ENCODE data around the gene GNAT3. TPM values are rescaled to one million over a fixed set of nuclear protein-coding genes. Genes with fewer than 3 reads are reported as not detected.

The GNAT3 gene
- total RNA-seq, result not detected

GRCh38 chr7:80511964-80512363, at the start of gene GNAT3:
TSS of gene GNAT3 (minus strand) at chr7:80512064. CDS start at chr7:80511926, 138 bp downstream.
- DNase-seq, result no peak

DNA sequence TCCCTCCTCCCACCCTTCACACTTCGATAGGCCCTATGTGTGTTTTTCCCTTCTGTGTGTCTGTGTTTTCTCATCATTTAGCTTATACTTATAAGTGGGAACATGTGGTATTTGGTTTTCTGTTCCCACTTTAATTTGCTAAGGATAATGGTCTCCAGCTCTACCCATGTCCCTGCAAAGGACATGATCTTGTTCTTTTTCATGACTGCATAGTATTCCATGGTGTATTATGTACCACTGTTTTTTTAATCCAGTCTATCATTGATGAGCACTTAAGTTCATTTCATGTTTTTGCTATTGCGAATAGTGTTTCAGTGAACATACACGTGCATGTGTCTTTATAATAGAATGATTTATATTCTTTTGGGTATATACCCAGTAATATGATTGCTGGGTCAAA, 46.3 kb upstream of the GNAT3 start:
- DNase-seq, result no peak

GRCh38 chr7:80552031-80552694, 40.3 kb upstream of the GNAT3 start:
- DNase-seq, result no peak

DNA sequence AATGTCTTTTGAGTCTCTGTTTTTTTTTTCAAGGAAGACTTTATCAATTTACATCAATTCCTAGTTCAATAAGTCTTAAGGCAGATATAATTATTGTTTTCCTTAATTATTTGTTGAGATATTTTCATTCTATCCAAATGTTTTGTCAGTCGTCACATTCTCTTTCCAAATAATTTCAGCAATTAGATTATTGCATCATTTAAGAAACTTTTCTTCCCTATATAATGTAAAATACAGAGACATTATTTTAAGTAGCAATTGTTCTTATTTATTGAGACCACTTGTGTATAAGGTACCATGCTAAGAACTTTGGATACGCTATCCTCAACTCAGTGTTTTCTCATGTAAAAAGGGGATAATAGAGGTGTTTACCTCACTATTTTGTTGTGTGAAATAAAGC, 38.1 kb upstream of the GNAT3 start:
- DNase-seq, result no peak

DNA sequence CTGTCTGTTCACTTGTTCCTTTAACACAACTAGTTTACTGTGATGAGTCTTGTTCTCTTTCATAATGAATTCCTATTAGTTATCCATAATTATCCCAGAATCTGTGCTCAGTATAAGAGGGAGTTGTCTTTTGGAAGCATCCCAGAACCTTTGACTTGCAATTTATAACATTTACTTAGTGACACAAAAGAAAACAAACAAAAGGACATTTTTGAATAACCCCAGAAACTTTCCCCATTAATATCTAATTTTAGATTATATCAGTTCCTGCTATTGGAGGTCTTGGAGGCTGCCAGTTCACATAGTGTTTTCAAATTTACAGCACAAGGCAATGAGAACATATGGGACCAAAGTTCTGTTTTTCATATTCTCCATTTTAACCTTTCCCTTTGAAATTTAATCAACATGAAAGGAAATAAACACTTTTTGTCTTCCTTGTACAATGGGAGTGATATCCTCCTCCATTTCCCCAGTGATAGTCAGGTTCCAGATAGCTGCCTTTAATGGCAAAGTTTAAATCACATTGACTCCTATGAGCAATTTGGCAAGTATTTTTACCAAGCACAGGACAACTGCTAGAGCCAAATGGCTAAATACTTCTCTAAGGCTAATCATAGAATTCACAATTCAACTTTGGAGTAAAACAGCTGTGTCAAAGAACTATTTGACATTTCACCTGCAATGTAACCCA, 37.1 kb upstream of the GNAT3 start:
- no peak for DNase-seq

DNA sequence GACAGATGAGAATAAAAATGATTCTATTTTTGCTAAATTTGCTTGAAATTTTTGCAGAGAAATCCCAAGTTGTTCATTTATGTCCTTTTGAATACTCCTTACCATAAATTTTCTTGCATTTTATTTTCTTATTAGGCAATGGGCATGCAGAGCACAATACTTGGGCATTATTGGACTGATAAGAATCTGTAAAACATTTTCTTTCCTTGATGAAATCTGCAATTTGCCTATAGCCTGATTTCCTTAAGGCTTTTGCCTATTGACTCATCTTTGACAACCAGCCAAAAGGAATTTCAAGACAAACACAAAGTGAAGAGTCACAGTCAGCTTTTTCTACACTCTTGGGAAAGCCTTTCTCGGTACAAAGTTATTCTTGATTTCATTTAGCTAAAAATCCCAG, 30.5 kb upstream of the GNAT3 start:
- no peak for DNase-seq

- DNase-seq, result no peak
These were observed 29.0 kb upstream of the GNAT3 start for GRCh38 chr7:80540836-80541235.

GRCh38 chr7:80537091-80537490, 25.2 kb upstream of the GNAT3 start:
- no peak for DNase-seq

GRCh38 chr7:80536426-80536825, 24.6 kb upstream of the GNAT3 start:
- no peak for DNase-seq

GRCh38 chr7:80533287-80533686, 21.4 kb upstream of the GNAT3 start:
- no peak for DNase-seq

DNA sequence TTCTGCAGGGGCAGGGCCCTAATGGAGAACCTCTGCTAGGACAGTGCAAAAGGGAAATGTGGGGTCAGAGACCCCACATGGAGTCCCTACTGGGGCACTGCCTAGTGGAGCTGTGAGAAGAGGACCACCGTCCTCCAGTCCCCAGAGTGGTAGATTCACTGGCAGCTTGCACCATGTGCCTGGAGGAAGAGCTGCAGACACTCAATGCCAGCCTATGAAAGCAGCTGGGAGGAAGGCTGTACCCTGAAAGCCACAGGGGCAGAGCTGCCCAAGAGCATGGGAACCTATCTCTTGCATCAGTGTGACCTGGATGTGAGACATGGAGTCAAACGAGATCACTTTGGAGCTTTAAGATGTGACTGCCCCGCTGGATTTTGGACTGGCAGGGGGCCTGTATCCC, 20.3 kb upstream of the GNAT3 start:
- DNase-seq, result no peak

- no peak for DNase-seq
These were observed 18.3 kb upstream of the GNAT3 start for GRCh38 chr7:80530136-80530535.

DNA sequence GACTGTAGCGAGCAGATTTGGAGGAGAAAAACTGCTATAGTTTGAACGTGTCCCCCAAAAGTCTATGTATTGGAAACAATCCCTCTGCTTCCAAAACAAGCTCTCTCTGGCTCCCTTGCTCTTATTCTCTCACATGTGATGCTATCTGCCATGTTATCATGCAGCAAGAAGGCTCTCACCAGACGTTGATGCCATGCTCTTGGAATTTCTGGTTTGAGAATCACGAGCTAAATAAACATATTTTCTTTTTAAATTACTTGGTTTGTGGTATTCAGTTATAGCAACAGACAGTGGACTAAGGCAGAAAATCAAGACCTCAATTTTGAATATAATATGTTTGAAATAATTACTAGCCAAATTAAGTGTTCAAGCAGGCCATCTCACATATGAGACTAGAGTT, 17.5 kb upstream of the GNAT3 start:
- DNase-seq, result no peak

DNA sequence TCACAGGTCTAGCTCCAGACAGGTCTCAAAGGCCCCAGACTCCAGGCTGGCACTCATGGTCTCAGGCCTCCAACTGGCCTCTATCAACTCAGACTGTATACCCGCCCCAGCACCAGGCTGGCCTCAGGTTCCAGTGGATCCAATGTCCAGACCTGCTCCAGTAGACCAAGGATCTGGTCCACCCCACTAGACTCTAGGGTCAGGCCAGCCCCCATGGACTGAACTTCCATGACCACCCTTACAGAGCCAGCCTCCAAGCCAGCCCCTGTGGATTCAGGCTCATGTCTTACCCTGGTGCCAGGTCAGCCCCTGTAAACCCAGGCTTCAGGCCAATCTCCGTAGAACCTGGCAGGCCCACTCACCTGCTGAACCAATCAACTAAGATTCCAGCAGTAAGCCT, 16.8 kb upstream of the GNAT3 start:
- no peak for DNase-seq

DNA sequence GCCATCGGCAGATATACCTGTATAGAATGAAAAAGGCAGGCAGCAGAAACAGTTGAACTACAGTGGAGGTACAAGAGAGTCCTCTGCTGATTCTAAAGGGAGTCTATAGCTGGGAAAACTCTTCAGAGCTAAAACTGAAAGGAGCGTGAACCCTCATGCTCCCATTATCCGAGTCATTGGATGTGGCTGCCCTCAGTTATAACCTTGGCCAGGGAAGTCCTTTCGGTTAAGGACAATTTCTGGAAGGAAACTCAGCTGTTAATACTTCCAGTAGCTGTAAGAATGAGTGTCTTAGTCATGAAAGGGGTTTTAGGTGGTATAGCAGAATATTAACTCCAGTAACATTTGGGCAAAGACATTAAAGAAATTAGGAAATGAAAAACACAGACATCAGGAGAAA, 14.6 kb upstream of the GNAT3 start:
- no peak for DNase-seq

DNA sequence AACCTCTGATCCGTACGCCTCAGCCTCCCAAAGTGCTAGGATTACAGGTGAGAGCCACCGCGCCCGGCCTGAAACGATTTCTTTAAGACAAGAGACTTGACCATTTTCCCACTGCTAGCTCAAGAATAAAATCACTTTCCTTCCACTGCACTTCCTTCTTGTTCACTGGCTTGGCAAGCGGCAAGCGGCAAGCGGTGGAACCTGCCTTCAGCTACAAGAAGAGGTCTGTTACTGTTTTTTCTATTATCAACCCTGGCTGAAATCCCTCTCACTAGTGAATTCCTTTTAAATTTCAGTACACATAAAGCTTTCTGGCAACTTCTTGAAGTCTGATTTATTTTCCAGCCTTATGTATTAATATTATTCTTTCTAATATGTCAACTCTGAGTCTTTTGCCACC, 12.8 kb upstream of the GNAT3 start:
- DNase-seq, result no peak

DNA sequence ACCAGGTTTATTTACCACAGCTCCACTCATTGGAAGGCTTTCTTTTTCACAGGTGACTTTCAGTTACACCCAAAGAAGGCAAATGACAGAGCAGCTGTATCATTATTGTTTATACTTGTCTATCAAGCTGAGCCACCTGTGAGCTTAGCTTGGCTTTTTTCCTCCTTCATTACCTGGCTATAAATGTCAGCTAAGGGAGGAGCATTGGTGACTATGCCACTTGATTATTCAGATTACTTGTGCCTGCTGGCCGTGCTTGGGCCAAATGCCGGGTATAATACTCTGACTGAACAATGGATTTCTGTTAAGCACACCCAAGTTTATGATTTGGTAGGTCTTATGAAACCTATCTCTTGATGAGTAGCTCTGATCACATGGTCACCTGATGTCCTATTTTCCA, 9.9 kb upstream of the GNAT3 start:
- DNase-seq, result no peak

GRCh38 chr7:80520199-80520598, 8.3 kb upstream of the GNAT3 start:
- DNase-seq, result no peak

- no peak for DNase-seq
These were observed 5.5 kb upstream of the GNAT3 start for GRCh38 chr7:80517282-80517747.

GRCh38 chr7:80515298-80515697, 3.4 kb upstream of the GNAT3 start:
- no peak for DNase-seq

DNA sequence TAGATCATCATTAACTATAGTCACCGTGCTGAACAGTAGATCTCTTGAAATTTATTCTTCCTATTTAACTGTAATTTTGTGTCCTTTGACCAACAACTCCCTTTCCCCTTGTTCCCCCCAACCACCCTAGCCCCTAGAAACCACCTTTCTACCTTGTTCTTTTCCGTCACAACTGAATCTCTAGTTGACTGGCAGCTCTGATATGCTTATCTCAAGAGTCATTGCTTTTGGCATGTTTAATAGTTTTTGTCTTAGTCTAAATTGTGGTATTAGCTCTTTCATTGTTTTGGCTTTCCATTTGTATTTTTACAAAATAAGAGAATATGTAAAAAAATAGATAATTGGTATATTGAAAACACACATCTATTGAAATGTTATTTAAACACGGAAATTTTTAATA, 1.8 kb downstream of the GNAT3 start:
- DNase-seq, result no peak

- no peak for DNase-seq
These were observed 3.4 kb downstream of the GNAT3 start for GRCh38 chr7:80508440-80508839.

- no peak for DNase-seq
These were observed 5.9 kb downstream of the GNAT3 start for GRCh38 chr7:80505900-80506500.

- DNase-seq, result no peak
These were observed 11.5 kb downstream of the GNAT3 start for GRCh38 chr7:80500325-80500724.
